ENCODE measurements around the gene STK38L.

DNA sequence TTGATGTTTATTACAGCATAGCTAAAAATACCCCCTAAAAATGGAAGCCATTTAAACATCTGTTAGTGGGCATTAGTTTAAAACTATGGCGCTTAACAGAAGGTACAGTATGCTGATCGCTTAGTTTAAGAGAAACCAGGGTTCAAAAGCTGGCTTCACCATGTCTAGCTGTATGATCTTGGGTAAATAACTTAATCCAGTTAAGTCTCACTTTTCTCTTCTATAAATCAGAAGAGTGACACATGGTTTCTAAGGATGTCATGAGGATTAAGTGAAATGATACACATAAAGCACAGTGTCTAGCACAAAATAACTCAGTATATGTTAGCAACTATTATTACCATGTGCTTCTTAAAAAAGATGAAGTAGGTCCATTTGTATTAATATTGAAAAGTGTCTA is 38.7 kb downstream of the STK38L start:
- TF ChIP-seq, protein P1, sequence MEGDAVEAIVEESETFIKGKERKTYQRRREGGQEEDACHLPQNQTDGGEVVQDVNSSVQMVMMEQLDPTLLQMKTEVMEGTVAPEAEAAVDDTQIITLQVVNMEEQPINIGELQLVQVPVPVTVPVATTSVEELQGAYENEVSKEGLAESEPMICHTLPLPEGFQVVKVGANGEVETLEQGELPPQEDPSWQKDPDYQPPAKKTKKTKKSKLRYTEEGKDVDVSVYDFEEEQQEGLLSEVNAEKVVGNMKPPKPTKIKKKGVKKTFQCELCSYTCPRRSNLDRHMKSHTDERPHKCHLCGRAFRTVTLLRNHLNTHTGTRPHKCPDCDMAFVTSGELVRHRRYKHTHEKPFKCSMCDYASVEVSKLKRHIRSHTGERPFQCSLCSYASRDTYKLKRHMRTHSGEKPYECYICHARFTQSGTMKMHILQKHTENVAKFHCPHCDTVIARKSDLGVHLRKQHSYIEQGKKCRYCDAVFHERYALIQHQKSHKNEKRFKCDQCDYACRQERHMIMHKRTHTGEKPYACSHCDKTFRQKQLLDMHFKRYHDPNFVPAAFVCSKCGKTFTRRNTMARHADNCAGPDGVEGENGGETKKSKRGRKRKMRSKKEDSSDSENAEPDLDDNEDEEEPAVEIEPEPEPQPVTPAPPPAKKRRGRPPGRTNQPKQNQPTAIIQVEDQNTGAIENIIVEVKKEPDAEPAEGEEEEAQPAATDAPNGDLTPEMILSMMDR (IDR thresholded peaks at IDR 0.05): no peak
- TF ChIP-seq POLR2A (IDR thresholded peaks at IDR 0.05): no peak
